Measurements from ENCODE around the gene WIPF3. TPM values are rescaled to one million over a fixed set of nuclear protein-coding genes. Genes with fewer than 3 reads are reported as not detected.
A peak's percentile ranks its signal among the peaks of the same experiment; 100 is the strongest.

WIPF3 gene
- total and polyA plus RNA-seq, 2 donors (not counting 1 experiment from before 2014, with no cell fraction given): not detected

DNA sequence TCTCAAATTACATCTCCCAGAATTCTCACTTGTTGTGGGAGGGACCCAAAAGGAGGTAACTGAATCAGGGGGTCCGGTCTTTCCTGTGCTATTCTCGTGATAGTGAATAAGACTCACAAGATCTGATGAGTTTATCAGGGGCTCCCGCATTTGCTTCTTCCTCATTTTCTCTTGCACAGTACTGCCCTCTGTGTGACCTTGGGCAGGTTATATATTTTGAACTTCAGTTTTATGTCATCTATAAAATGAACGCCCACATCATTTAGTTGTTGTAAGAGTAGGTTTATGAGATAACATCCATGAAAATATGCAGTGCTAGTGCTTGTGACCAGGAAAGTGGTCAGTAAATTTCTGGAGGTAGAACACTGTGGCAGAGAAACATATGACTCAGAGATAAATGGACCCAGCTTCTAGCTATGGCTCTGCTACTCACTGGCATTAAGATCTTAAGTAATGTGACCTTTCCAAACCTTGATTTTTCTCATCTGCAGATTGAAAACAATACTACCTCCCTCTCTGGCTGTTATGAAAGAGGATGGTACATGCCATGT, 139.0 kb downstream of the WIPF3 start:
- H3K27me3 Mint-ChIP-seq: no peaks in the 10 kb centered on the region
- H3K79me2 ChIP-seq (ENCODE audit: control insufficient read depth, insufficient read depth, low read length): no peaks in the 10 kb centered on the region
- intact Hi-C loops (cut with micrococcal nuclease): no loop called here
- DNase-seq: no peak
- no peak overlapping the region for H3K4me2 ChIP-seq (replicated peaks; ENCODE audit: low read depth, low read length, poor library complexity, severe bottlenecking)
- TF ChIP-seq, protein P1, sequence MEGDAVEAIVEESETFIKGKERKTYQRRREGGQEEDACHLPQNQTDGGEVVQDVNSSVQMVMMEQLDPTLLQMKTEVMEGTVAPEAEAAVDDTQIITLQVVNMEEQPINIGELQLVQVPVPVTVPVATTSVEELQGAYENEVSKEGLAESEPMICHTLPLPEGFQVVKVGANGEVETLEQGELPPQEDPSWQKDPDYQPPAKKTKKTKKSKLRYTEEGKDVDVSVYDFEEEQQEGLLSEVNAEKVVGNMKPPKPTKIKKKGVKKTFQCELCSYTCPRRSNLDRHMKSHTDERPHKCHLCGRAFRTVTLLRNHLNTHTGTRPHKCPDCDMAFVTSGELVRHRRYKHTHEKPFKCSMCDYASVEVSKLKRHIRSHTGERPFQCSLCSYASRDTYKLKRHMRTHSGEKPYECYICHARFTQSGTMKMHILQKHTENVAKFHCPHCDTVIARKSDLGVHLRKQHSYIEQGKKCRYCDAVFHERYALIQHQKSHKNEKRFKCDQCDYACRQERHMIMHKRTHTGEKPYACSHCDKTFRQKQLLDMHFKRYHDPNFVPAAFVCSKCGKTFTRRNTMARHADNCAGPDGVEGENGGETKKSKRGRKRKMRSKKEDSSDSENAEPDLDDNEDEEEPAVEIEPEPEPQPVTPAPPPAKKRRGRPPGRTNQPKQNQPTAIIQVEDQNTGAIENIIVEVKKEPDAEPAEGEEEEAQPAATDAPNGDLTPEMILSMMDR (IDR thresholded peaks at IDR 0.05): no peak
- no peak for TF ChIP-seq EZH2 (IDR thresholded peaks at IDR 0.05; ENCODE audit: borderline replicate concordance, insufficient read depth, low read depth, low read length, poor library complexity, severe bottlenecking)
- 100% methylated on average over 1 of the region's 4 CpGs for WGBS (ENCODE audit: insufficient coverage)
- no peaks in the 10 kb centered on the region for H3K4me1 Mint-ChIP-seq
- H3K4me3 Mint-ChIP-seq: no peak overlapping the region
- H3K4me1 ChIP-seq (ENCODE audit: control insufficient read depth in 2 of 2, insufficient read depth in 2 of 2, low read length in 2 of 2): no peaks in the 10 kb centered on the region
- H3K27ac Mint-ChIP-seq: no peak overlapping the region
- H3K9me3 Mint-ChIP-seq (ENCODE audit: insufficient read depth): no peaks in the 10 kb centered on the region
- ChIA-PET CTCF (interaction anchor here (0.9 to 1.7 kb wide), 3 partner anchors 116 to 618 kb away, joined by 3 to 8 read pairs (median 5); no protein-coding TSS in a partner anchor), POLR2A (no interaction called here)
- no peaks in the 10 kb centered on the region for H3K27me3 ChIP-seq (replicated peaks in 1 of 4; ENCODE audit: control extremely low read depth in 1 of 4, control insufficient read depth in 3 of 4, insufficient read depth in 4 of 4, low read length in 3 of 4)
- H3K27ac ChIP-seq (ENCODE audit: low read length in 2 of 2): no peak overlapping the region
- H3K4me3 ChIP-seq (ENCODE audit: control extremely low read depth in 1 of 5, extremely low read depth in 1 of 5, insufficient read depth in 1 of 5, low read depth in 2 of 5, low read length in 4 of 5): no peak overlapping the region
- no peak overlapping the region for H3K9ac ChIP-seq (ENCODE audit: low read length)
- H3K36me3 ChIP-seq (replicated peaks in 1 of 2; ENCODE audit: control extremely low read depth in 1 of 2, control insufficient read depth in 1 of 2, extremely low read depth in 1 of 2, insufficient read depth in 2 of 2, low read length in 1 of 2): peaks cover 2 to 49% of the 10 kb centered on the region in 2 experiments
- no peak for ATAC-seq (ENCODE audit: low read depth)
- H4K20me1 ChIP-seq (ENCODE audit: control insufficient read depth, insufficient read depth, low read length, poor library complexity, severe bottlenecking): no peaks in the 10 kb centered on the region
- H3K9me3 ChIP-seq (ENCODE audit: control extremely low read depth in 1 of 3, control insufficient read depth in 2 of 3, insufficient read depth in 1 of 3, low read length in 2 of 3): peaks cover 0 to 6% (median 0%) of the 10 kb centered on the region in 3 donors
- no peak overlapping the region for H2AFZ ChIP-seq (ENCODE audit: insufficient read depth, low read depth, low read length, poor library complexity, severe bottlenecking)

DNA sequence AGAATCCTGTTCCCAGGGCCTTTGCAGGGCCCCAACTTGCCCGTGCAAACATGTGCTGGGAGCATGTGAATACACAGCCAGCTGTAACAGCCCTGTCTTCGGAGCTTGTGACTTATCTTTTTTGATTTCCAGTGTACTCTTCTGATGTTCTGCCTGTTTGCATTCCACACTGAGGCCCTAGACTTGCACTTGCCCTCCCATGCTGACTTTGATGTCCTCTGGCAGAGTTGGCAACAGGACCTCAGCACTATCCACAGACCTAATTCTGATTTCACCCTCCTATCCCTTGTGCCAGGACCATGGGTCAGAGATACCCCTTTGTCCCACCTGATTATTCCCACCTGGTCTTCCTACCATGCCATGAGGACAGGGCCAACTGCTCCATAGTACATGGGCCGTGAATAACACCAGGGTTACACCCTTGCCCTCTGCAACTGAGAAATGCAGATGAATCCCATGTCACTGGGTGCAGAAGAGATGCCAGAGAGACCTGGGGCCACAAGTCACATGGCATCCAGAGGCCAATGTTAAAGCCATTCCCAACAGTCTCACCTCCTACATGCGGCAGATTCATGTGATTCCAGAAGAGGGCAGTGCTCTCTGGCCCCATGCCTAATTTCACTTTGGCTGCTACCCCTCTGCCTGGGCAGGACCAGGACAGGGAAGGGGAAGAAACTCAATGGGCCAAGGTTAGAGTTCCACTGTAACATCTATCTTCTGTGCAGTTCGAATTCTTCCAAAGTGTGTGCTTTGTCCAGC, 140.3 kb downstream of the WIPF3 start:
- Histone ChIP-seq H3K4me1 (ENCODE audit: control insufficient read depth in 2 of 2, insufficient read depth in 2 of 2, low read length in 2 of 2) (no peaks in the 10 kb centered on the region), H3K27ac (ENCODE audit: low read length in 2 of 2) (no peak overlapping the region), H3K9ac (ENCODE audit: low read length) (no peak overlapping the region), H3K79me2 (ENCODE audit: control insufficient read depth, insufficient read depth, low read length) (no peaks in the 10 kb centered on the region), H3K27me3 (replicated peaks in 1 of 4; ENCODE audit: control extremely low read depth in 1 of 4, control insufficient read depth in 3 of 4, insufficient read depth in 4 of 4, low read length in 3 of 4) (no peaks in the 10 kb centered on the region), H3K4me3 (ENCODE audit: control extremely low read depth in 1 of 5, extremely low read depth in 1 of 5, insufficient read depth in 1 of 5, low read depth in 2 of 5, low read length in 4 of 5) (no peak overlapping the region), H3K4me2 (replicated peaks; ENCODE audit: low read depth, low read length, poor library complexity, severe bottlenecking) (no peak overlapping the region), H3K9me3 (ENCODE audit: control extremely low read depth in 1 of 3, control insufficient read depth in 2 of 3, insufficient read depth in 1 of 3, low read length in 2 of 3) (peaks cover 0 to 16% (median 0%) of the 10 kb centered on the region in 3 donors), H4K20me1 (ENCODE audit: control insufficient read depth, insufficient read depth, low read length, poor library complexity, severe bottlenecking) (no peaks in the 10 kb centered on the region), H2AFZ (ENCODE audit: insufficient read depth, low read depth, low read length, poor library complexity, severe bottlenecking) (no peak overlapping the region), H3K36me3 (replicated peaks in 1 of 2; ENCODE audit: control extremely low read depth in 1 of 2, control insufficient read depth in 1 of 2, extremely low read depth in 1 of 2, insufficient read depth in 2 of 2, low read length in 1 of 2) (peaks cover 2 to 59% of the 10 kb centered on the region in 2 experiments)
- no peak for ATAC-seq (ENCODE audit: low read depth)
- CTCF ChIA-PET: interaction anchor here (0.9 kb wide), 1 partner anchor 115 kb away, joined by 3 read pairs; no protein-coding TSS in a partner anchor
- H3K9me3 Mint-ChIP-seq (ENCODE audit: insufficient read depth): no peaks in the 10 kb centered on the region
- no peak overlapping the region for H3K27ac Mint-ChIP-seq
- H3K4me1 Mint-ChIP-seq: no peaks in the 10 kb centered on the region
- DNase-seq: peak; percentile 13
- POLR2A ChIA-PET: no interaction called here
- intact Hi-C loops (cut with micrococcal nuclease): loop anchor here (2.0 kb wide), 1 partner anchor 116 kb away; no protein-coding TSS in a partner anchor
- H3K27me3 Mint-ChIP-seq: no peaks in the 10 kb centered on the region
- H3K4me3 Mint-ChIP-seq: no peak overlapping the region
- TF ChIP-seq, protein P1 (IDR thresholded peaks at IDR 0.05): no peak
- TF ChIP-seq EZH2 (IDR thresholded peaks at IDR 0.05; ENCODE audit: borderline replicate concordance, insufficient read depth, low read depth, low read length, poor library complexity, severe bottlenecking): no peak
- WGBS (ENCODE audit: insufficient coverage): 98% methylated on average over 5 of the region's 5 CpGs
